Adrenal gland (tissue), 5 donors: Measurements from ENCODE around the gene SPAG6.

Experiments
- CTCF ChIP-seq, 6 experiments: fragments of 450-650 bp in 4 of 6; fragments of 200-600 bp in 2 of 6; sonication (generic) in 1 of 6; IDR thresholded peaks; 1 replicate in 5 of 6; 2 replicates in 1 of 6; pipeline versions ENCODE4 v1.5.1 to v1.8.0; 2016 to 2021; ENCODE audit warnings: antibody characterized with exemption in 6 of 6, mild to moderate bottlenecking in 2 of 6, moderate library complexity in 1 of 6
- POLR2A ChIP-seq, 2 donors: fragments of 450-650 bp; IDR thresholded peaks; one replicate each; pipeline ENCODE4 v1.6.1; 2017; ENCODE audit warnings: antibody characterized with exemption in 2 of 2, mild to moderate bottlenecking in 2 of 2, moderate library complexity in 1 of 2
- donor health status: DM: no; HTN: no; CAD: no.

GRCh38 chr10:22329150-22329549 lies 16.1 kb upstream of the SPAG6 start:
- TF ChIP-seq CTCF (IDR thresholded peaks at IDR 0.05) (no peak), POLR2A (IDR thresholded peaks at IDR 0.05) (no peak)
